HG02970 (cell line): ENCODE measurements around the gene TMEM30B.

ENCODE experiments used
- ATAC-seq: cut with Tn5 transposase; IDR thresholded peaks from one replicate; pipeline ENCODE4 v1.9.1; 2021; ENCODE audit warnings: mild to moderate bottlenecking, moderate library complexity, moderate number of reproducible peaks; ENCODE audit not compliant: unreplicated experiment, low FRiP score

The TMEM30B gene

GRCh38 chr14:61300754-61301153 is 19.6 kb upstream of the TMEM30B start:
- no peak for ATAC-seq

GRCh38 chr14:61300209-61300608 is 19.1 kb upstream of the TMEM30B start:
- no peak for ATAC-seq

- no peak for ATAC-seq
Observed at GRCh38 chr14:61298824-61299223, 17.7 kb upstream of the TMEM30B start.

- no peak for ATAC-seq
Observed at GRCh38 chr14:61297581-61297980, 16.4 kb upstream of the TMEM30B start.

GRCh38 chr14:61296719-61297502 is 15.8 kb upstream of the TMEM30B start:
- no peak for ATAC-seq

GRCh38 chr14:61296151-61296550 is 15.0 kb upstream of the TMEM30B start:
- ATAC-seq, result no peak

GRCh38 chr14:61290701-61291100 is 9.6 kb upstream of the TMEM30B start:
- ATAC-seq, result no peak

- no peak for ATAC-seq
Observed at GRCh38 chr14:61288720-61289119, 7.6 kb upstream of the TMEM30B start.

GRCh38 chr14:61288228-61288627 is 7.1 kb upstream of the TMEM30B start:
- no peak for ATAC-seq

- ATAC-seq, result no peak
Observed at GRCh38 chr14:61287196-61287595, 6.1 kb upstream of the TMEM30B start.

GRCh38 chr14:61285364-61285763 is 4.2 kb upstream of the TMEM30B start:
- no peak for ATAC-seq

- no peak for ATAC-seq
Observed at GRCh38 chr14:61284001-61284400, 2.9 kb upstream of the TMEM30B start.

GRCh38 chr14:61282746-61283145 is 1.6 kb upstream of the TMEM30B start:
- ATAC-seq, result no peak

- no peak for ATAC-seq
Observed at GRCh38 chr14:61281948-61282275, 774 bp upstream of the TMEM30B start.

GRCh38 chr14:61280526-61281185 is 482 bp downstream of the TMEM30B start:
- ATAC-seq, result no peak

GRCh38 chr14:61280092-61280525 is 1.0 kb downstream of the TMEM30B start:
- no peak for ATAC-seq

- ATAC-seq, result no peak
Observed at GRCh38 chr14:61279082-61279481, 2.1 kb downstream of the TMEM30B start.

- ATAC-seq, result no peak
Observed at GRCh38 chr14:61277784-61278183, 3.4 kb downstream of the TMEM30B start.

- no peak for ATAC-seq
Observed at GRCh38 chr14:61277232-61277631, 3.9 kb downstream of the TMEM30B start.

- ATAC-seq, result no peak
Observed at GRCh38 chr14:61271552-61271951, 9.6 kb downstream of the TMEM30B start.

- no peak for ATAC-seq
Observed at GRCh38 chr14:61270714-61271113, 10.4 kb downstream of the TMEM30B start.
